HepG2 (cell line): ENCODE data around the gene TNNI3K.

ENCODE experiments used
- CHD4 ChIP-seq: fragments of 200-600 bp; sonication (generic); IDR thresholded peaks from 2 replicates; pipeline ENCODE4 v1.7.0; 2017; ENCODE audit warnings: mild to moderate bottlenecking, low read length, borderline replicate concordance
- NPAS2 ChIP-seq: sonication (generic); formaldehyde crosslinking; IDR thresholded peaks from 2 replicates; pipeline ENCODE4 v1.8.0; 2022; ENCODE audit warnings: mild to moderate bottlenecking, missing genetic modification reagents, borderline replicate concordance
- RBAK ChIP-seq: sonication (generic); formaldehyde crosslinking; IDR thresholded peaks from 2 replicates; pipeline ENCODE4 v1.5.1; 2020; ENCODE audit warnings: mild to moderate bottlenecking, missing genetic modification reagents
- ZNF644 ChIP-seq: IDR thresholded peaks from 2 replicates; pipeline ENCODE4 v1.6.1; 2016; ENCODE audit warnings: low read depth
- TF ChIP-seq, protein P1 (sequence below): sonication (generic); formaldehyde crosslinking; IDR thresholded peaks from 2 replicates; pipeline ENCODE4 v1.8.0; 2022; ENCODE audit warnings: missing genetic modification reagents, mild to moderate bottlenecking, inconsistent platforms, borderline replicate concordance

- no peak for TF ChIP-seq RBAK (CRISPR knock-in tag)
- TF ChIP-seq CHD4, result no peak
- no peak for TF ChIP-seq NPAS2 (CRISPR knock-in tag)
- TF ChIP-seq, protein P1, sequence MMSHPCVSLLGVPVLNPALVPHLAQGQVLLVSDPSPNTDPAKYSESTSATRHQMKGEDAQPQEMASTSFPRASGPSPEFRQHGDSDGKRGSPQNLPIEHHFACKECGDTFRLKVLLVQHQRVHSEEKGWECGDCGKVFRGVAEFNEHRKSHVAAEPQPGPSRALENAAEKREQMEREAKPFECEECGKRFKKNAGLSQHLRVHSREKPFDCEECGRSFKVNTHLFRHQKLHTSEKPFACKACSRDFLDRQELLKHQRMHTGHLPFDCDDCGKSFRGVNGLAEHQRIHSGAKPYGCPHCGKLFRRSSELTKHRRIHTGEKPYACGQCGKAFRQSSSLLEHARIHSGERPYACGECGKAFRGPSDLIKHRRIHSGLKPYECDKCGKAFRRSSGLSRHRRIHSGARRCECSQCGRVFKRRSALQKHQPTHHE, result no peak
- TF ChIP-seq ZNF644, result no peak
These were observed 161.7 kb downstream of the TNNI3K start for GRCh38 chr1:74396933-74397332.
